Measurements from ENCODE around the gene SLAIN1. TPM values are rescaled to one million over a fixed set of nuclear protein-coding genes. Genes with fewer than 3 reads are reported as not detected.

SLAIN1 gene
- total and polyA plus RNA-seq, 2 of the 8 experiments (the other 6 are each of a cell fraction or from before 2014, with no cell fraction given) = 35.0 to 37.7 TPM

GRCh38 chr13:77701305-77701704 lies 3.8 kb downstream of the SLAIN1 start:
- Histone ChIP-seq H3K9me3 (ENCODE audit: insufficient read depth in 2 of 2, low read depth in 1 of 2, low read length in 1 of 2) (no peaks in the 10 kb centered on the region), H2AFZ (ENCODE audit: low read length) (no peak overlapping the region), H4K91ac (replicated peaks; ENCODE audit: insufficient read length, low read length) (no peak overlapping the region), H2BK15ac (ENCODE audit: low read length) (no peak overlapping the region), H3K9ac (replicated peaks in 1 of 4; ENCODE audit: extremely low read depth in 1 of 4, low read depth in 3 of 4, low read length in 3 of 4) (no peak overlapping the region), H2BK12ac (ENCODE audit: low read depth, low read length) (no peak overlapping the region), H3K14ac (ENCODE audit: insufficient read length) (no peak overlapping the region), H3K27me3 (replicated peaks in 1 of 4; ENCODE audit: control insufficient read depth in 3 of 4, extremely low read depth in 1 of 4, insufficient read depth in 3 of 4, low read length in 3 of 4) (no peaks in the 10 kb centered on the region), H2AK5ac (ENCODE audit: low read depth, low read length) (no peak overlapping the region), H3K23me2 (ENCODE audit: low read depth, low read length) (peaks cover 4% of the 10 kb centered on the region), H3K56ac (replicated peaks; ENCODE audit: insufficient read length, low read depth, low read length) (no peak overlapping the region), H2BK20ac (ENCODE audit: low read length) (no peak overlapping the region), H3K4me2 (ENCODE audit: insufficient read depth in 1 of 2, low read depth in 2 of 2, low read length in 2 of 2) (no peak overlapping the region), H3K4me3 (ENCODE audit: extremely low read depth in 1 of 4, insufficient read depth in 2 of 4, low read depth in 3 of 4, low read length in 4 of 4) (no peak overlapping the region), H3K27ac (ENCODE audit: low read depth, low read length) (no peak overlapping the region), H3K18ac (ENCODE audit: extremely low read depth, low read length) (no peak overlapping the region), H3K23ac (ENCODE audit: insufficient read length) (no peak overlapping the region), H3K4me1 (replicated peaks in 1 of 4; ENCODE audit: control insufficient read depth in 3 of 4, insufficient read depth in 4 of 4, low read length in 3 of 4) (peaks cover 0 to 3% (median 0%) of the 10 kb centered on the region in 4 experiments; a peak in 1 of 7 replicates), H3K4ac (replicated peaks; ENCODE audit: insufficient read length, low read depth, low read length) (no peak overlapping the region), H3K36me3 (ENCODE audit: control insufficient read depth in 2 of 4, insufficient read depth in 4 of 4, low read length in 3 of 4) (no peaks in the 10 kb centered on the region), H3K79me1 (ENCODE audit: low read depth, low read length) (no peaks in the 10 kb centered on the region; the same call in 1 of the 2 replicates), H4K8ac (ENCODE audit: extremely low read depth, insufficient read depth, low read length) (no peak overlapping the region), H4K5ac (ENCODE audit: insufficient read length, low read depth, low read length) (no peak overlapping the region), H2BK5ac (ENCODE audit: low read depth, low read length) (no peak overlapping the region), H3K79me2 (ENCODE audit: control insufficient read depth in 1 of 2, insufficient read depth in 2 of 2, low read length in 2 of 2) (peaks cover 0 to 63% of the 10 kb centered on the region in 2 experiments; a peak in 3 of 4 replicates), H4K20me1 (replicated peaks in 1 of 2; ENCODE audit: control insufficient read depth in 1 of 2, insufficient read depth in 2 of 2, low read length in 2 of 2) (peaks cover 8 to 16% of the 10 kb centered on the region in 2 experiments), H2BK120ac (replicated peaks; ENCODE audit: low read depth, low read length) (no peak overlapping the region)
- no peak for DNase-seq (ENCODE audit: low read depth in 1 of 2, low spot score in 2 of 2)
- ChIA-PET POLR2A (ENCODE audit: partially characterized antibody) (no interaction called here), CTCF (ENCODE audit: partially characterized antibody) (no interaction called here)
- FAIRE-seq = no peak
- no peak for TF ChIP-seq RNF2 (IDR thresholded peaks at IDR 0.05; ENCODE audit: borderline replicate concordance, low read depth, low read length, missing control alignments, poor library complexity, severe bottlenecking)
- no peak for TF ChIP-seq SIN3A (conservative IDR thresholded peaks at IDR 0.05 in 1 of 2, IDR thresholded peaks at IDR 0.05 in 1 of 2; ENCODE audit: low read depth in 1 of 2, low read length in 2 of 2)
- TF ChIP-seq RBBP5 (IDR thresholded peaks at IDR 0.05; ENCODE audit: borderline replicate concordance, low read depth, low read length) = no peak
- no peak for TF ChIP-seq SP4 (IDR thresholded peaks at IDR 0.05; ENCODE audit: low read length)
- no peak for TF ChIP-seq SIRT6 (IDR thresholded peaks at IDR 0.05; ENCODE audit: low read length)
- no peak for TF ChIP-seq KDM1A (IDR thresholded peaks at IDR 0.05; ENCODE audit: borderline replicate concordance, low read length)
- TF ChIP-seq, protein P1, sequence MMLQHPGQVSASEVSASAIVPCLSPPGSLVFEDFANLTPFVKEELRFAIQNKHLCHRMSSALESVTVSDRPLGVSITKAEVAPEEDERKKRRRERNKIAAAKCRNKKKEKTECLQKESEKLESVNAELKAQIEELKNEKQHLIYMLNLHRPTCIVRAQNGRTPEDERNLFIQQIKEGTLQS (IDR thresholded peaks at IDR 0.05; ENCODE audit: insufficient read depth, low read depth, low read length) = no peak
- no peak for TF ChIP-seq KDM5A (IDR thresholded peaks at IDR 0.05; ENCODE audit: low read length)
- no peak for TF ChIP-seq HDAC6 (IDR thresholded peaks at IDR 0.05; ENCODE audit: low read depth, low read length)
- no peak for TF ChIP-seq SAP30 (IDR thresholded peaks at IDR 0.05; ENCODE audit: insufficient read depth, insufficient replicate concordance, low read length)
- no peak for TF ChIP-seq RAD21 (IDR thresholded peaks at IDR 0.05 in 1 of 2, conservative IDR thresholded peaks at IDR 0.05 in 1 of 2; ENCODE audit: low read depth in 2 of 2, low read length in 2 of 2)
- TF ChIP-seq POLR2AphosphoS5 (IDR thresholded peaks at IDR 0.05; ENCODE audit: low read depth, low read length) = no peak
- TF ChIP-seq E2F6 (IDR thresholded peaks at IDR 0.05) = no peak

All from H1 (cell line).